IMR-90 (cell line): ENCODE results near the gene MTFR1L. TPM values are rescaled to one million over a fixed set of nuclear protein-coding genes. Genes with fewer than 3 reads are reported as not detected.
A peak's percentile ranks its signal among the peaks of the same experiment; 100 is the strongest.

Experiments
- ATAC-seq: fragments of 200-7000 bp; cut with Tn5 transposase; 2 replicates; pipeline ENCODE4 v1.9.1; 2020; ENCODE audit warnings: low read depth, mild to moderate bottlenecking, moderate library complexity
- BruUV-seq: library from RNA; stranded (reverse); fragments of 400-500 nt; replicated peaks from 2 replicates; lab custom pipeline; 2021; lab: Mats Ljungman, UMichigan
- CTCF ChIA-PET: fragments of 300-600 bp; formaldehyde crosslinking; extraction: SDS; loops from one replicate; lab custom pipeline; 2021; ENCODE audit warnings: antibody characterized with exemption; lab: Yijun Ruan, JAX
- POLR2A ChIA-PET: fragments of 300-600 bp; sonication (Branson Sonifier 250); formaldehyde crosslinking; loops from one replicate; lab custom pipeline; 2022; ENCODE audit warnings: antibody characterized with exemption; ENCODE audit not compliant: unreplicated experiment; lab: Charles Lee
- DNase-seq: peaks from one replicate; pipeline ENCODE4 v3.0.0; 2013
- H2AFZ ChIP-seq: replicated peaks from 2 replicates; pipeline ENCODE3; 2013; ENCODE audit warnings: low read length, mild to moderate bottlenecking; ENCODE audit not compliant: poor library complexity
- H2AK5ac ChIP-seq: 2 replicates; pipeline ENCODE4 v1.6.1; 2013; ENCODE audit warnings: low read depth, low read length, inconsistent platforms
- H2AK9ac ChIP-seq: replicated peaks from 2 replicates; pipeline ENCODE3; 2013; ENCODE audit warnings: mild to moderate bottlenecking, low read depth, low read length, moderate library complexity; ENCODE audit not compliant: poor library complexity
- H2BK120ac ChIP-seq: 2 replicates; pipeline ENCODE4 v1.6.1; 2013; ENCODE audit warnings: low read depth, low read length, inconsistent platforms
- H2BK15ac ChIP-seq: 3 replicates; pipeline ENCODE4 v1.6.1; 2013; ENCODE audit warnings: low read depth, low read length, inconsistent platforms
- H2BK20ac ChIP-seq: 2 replicates; pipeline ENCODE4 v1.6.1; 2013; ENCODE audit warnings: low read depth, mild to moderate bottlenecking, inconsistent platforms, low read length, moderate library complexity
- H2BK5ac ChIP-seq: 2 replicates; pipeline ENCODE4 v1.6.1; 2013; ENCODE audit warnings: mild to moderate bottlenecking, low read depth, low read length, inconsistent platforms; ENCODE audit not compliant: poor library complexity, severe bottlenecking
- H3K14ac ChIP-seq: replicated peaks from 2 replicates; pipeline ENCODE4 v1.6.1; 2013; ENCODE audit warnings: low read depth, low read length, inconsistent platforms
- H3K18ac ChIP-seq: 2 replicates; pipeline ENCODE4 v1.6.1; 2013; ENCODE audit warnings: low read depth, low read length, control low read depth
- H3K23ac ChIP-seq: 2 replicates; pipeline ENCODE4 v1.6.1; 2013; ENCODE audit warnings: low read depth, low read length, inconsistent platforms
- H3K27ac ChIP-seq: 2 replicates; pipeline ENCODE4 v1.5.1; 2013; ENCODE audit warnings: mild to moderate bottlenecking, control low read depth, low read length; ENCODE audit not compliant: insufficient read depth
- H3K27me3 ChIP-seq: 2 replicates; pipeline ENCODE4 v1.6.1; 2013; ENCODE audit warnings: low read length; ENCODE audit not compliant: control insufficient read depth, insufficient read depth
- H3K36me3 ChIP-seq: 2 replicates; pipeline ENCODE4 v1.6.1; 2013; ENCODE audit warnings: low read length, mixed read lengths; ENCODE audit not compliant: control insufficient read depth, insufficient read depth
- H3K4ac ChIP-seq: 2 replicates; pipeline ENCODE4 v1.6.1; 2013; ENCODE audit warnings: low read depth, low read length, inconsistent platforms
- H3K4me1 ChIP-seq: 2 replicates; pipeline ENCODE4 v1.6.1; 2013; ENCODE audit warnings: low read length, mixed read lengths; ENCODE audit not compliant: control insufficient read depth, insufficient read depth
- H3K4me2 ChIP-seq: 2 replicates; pipeline ENCODE4 v1.6.1; 2013; ENCODE audit warnings: low read depth, mild to moderate bottlenecking, control low read depth, low read length, moderate library complexity
- H3K4me3 ChIP-seq: 2 replicates; pipeline ENCODE4 v1.5.1; 2013; ENCODE audit warnings: low read depth, mild to moderate bottlenecking, control low read depth, low read length, moderate library complexity; ENCODE audit not compliant: insufficient read depth
- H3K56ac ChIP-seq: 2 replicates; pipeline ENCODE4 v1.6.1; 2013; ENCODE audit warnings: low read length, inconsistent platforms; ENCODE audit not compliant: insufficient read depth; ENCODE audit errors: extremely low read depth
- H3K79me1 ChIP-seq, 2 experiments: 2 replicates each; pipeline ENCODE4 v1.6.1; 2013; ENCODE audit warnings: low read length in 2 of 2, inconsistent platforms in 1 of 2, low read depth in 1 of 2
- H3K9ac ChIP-seq: 2 replicates; pipeline ENCODE4 v1.6.1; 2013; ENCODE audit warnings: low read depth, low read length, control low read depth
- H3K9me1 ChIP-seq: 2 replicates; pipeline ENCODE4 v1.6.1; 2013; ENCODE audit warnings: low read length, inconsistent platforms; ENCODE audit not compliant: insufficient read depth
- H3K9me3 ChIP-seq: 2 replicates; pipeline ENCODE4 v1.6.1; 2013; ENCODE audit warnings: low read length; ENCODE audit not compliant: control insufficient read depth, insufficient read depth
- H4K20me1 ChIP-seq: 2 replicates; pipeline ENCODE4 v1.6.1; 2013; ENCODE audit warnings: low read length, inconsistent platforms; ENCODE audit not compliant: insufficient read depth
- H4K5ac ChIP-seq: 2 replicates; pipeline ENCODE4 v1.6.1; 2013; ENCODE audit warnings: mild to moderate bottlenecking, low read depth, low read length, control low read depth
- H4K8ac ChIP-seq, 2 experiments: 2 replicates each; pipeline ENCODE4 v1.6.1; 2013; ENCODE audit warnings: low read depth in 2 of 2, low read length in 2 of 2, control low read depth in 1 of 2, inconsistent platforms in 1 of 2
- H4K91ac ChIP-seq: 2 replicates; pipeline ENCODE4 v1.6.1; 2013; ENCODE audit warnings: low read depth, low read length, inconsistent platforms; ENCODE audit not compliant: insufficient read depth
- BHLHE40 ChIP-seq: fragments of 150-350 bp; IDR thresholded peaks from 2 replicates; pipeline ENCODE4 v1.6.1; 2016; ENCODE audit warnings: mild to moderate bottlenecking, low read depth, low read length
- CEBPB ChIP-seq: IDR thresholded peaks from 2 replicates; pipeline ENCODE4 v1.6.1; 2012; ENCODE audit warnings: low read depth, low read length, improper control_type of control experiment
- CHD1 ChIP-seq: IDR thresholded peaks from 2 replicates; pipeline ENCODE4 v1.6.1; 2012; ENCODE audit warnings: low read depth, low read length, improper control_type of control experiment
- CTCF ChIP-seq: conservative IDR thresholded peaks from 2 replicates; pipeline ENCODE4 v1.5.1; 2012; ENCODE audit warnings: mild to moderate bottlenecking, low read depth, low read length, improper control_type of control experiment
- ELK1 ChIP-seq: fragments of 150-350 bp; IDR thresholded peaks from 2 replicates; pipeline ENCODE4 v1.6.1; 2016; ENCODE audit warnings: low read depth, mild to moderate bottlenecking, low read length, moderate library complexity, borderline replicate concordance
- FOS ChIP-seq: fragments of 150-350 bp; IDR thresholded peaks from 2 replicates; pipeline ENCODE4 v1.6.1; 2016; ENCODE audit warnings: low read depth, low read length
- MAFK ChIP-seq: IDR thresholded peaks from 2 replicates; pipeline ENCODE4 v1.6.1; 2012; ENCODE audit warnings: low read depth, low read length, improper control_type of control experiment
- MAZ ChIP-seq: IDR thresholded peaks from 2 replicates; pipeline ENCODE4 v1.6.1; 2012; ENCODE audit warnings: low read depth, mild to moderate bottlenecking, low read length, improper control_type of control experiment, moderate library complexity, borderline replicate concordance
- MXI1 ChIP-seq: IDR thresholded peaks from 2 replicates; pipeline ENCODE4 v1.6.1; 2012; ENCODE audit warnings: low read depth, mild to moderate bottlenecking, low read length, moderate library complexity, borderline replicate concordance
- NFE2L2 ChIP-seq: fragments of 150-350 bp; IDR thresholded peaks from 2 replicates; pipeline ENCODE4 v1.6.1; 2016; ENCODE audit warnings: low read depth, mild to moderate bottlenecking, low read length
- POLR2A ChIP-seq: IDR thresholded peaks from 2 replicates; pipeline ENCODE4 v1.6.1; 2012; ENCODE audit warnings: mild to moderate bottlenecking, low read depth, low read length
- RAD21 ChIP-seq: IDR thresholded peaks from 2 replicates; pipeline ENCODE4 v1.6.1; 2012; ENCODE audit warnings: low read length, improper control_type of control experiment
- RCOR1 ChIP-seq: IDR thresholded peaks from 2 replicates; pipeline ENCODE4 v1.6.1; 2012; ENCODE audit warnings: mild to moderate bottlenecking, low read length, improper control_type of control experiment; ENCODE audit not compliant: insufficient replicate concordance
- RFX5 ChIP-seq: IDR thresholded peaks from 2 replicates; pipeline ENCODE4 v1.8.0; 2012; ENCODE audit warnings: low read depth, mild to moderate bottlenecking, low read length, moderate library complexity
- SMC3 ChIP-seq: fragments of 150-350 bp; IDR thresholded peaks from 2 replicates; pipeline ENCODE4 v1.6.1; 2016; ENCODE audit warnings: low read depth, mild to moderate bottlenecking, antibody characterized with exemption, low read length, moderate library complexity
- USF2 ChIP-seq: fragments of 150-350 bp; IDR thresholded peaks from 2 replicates; pipeline ENCODE4 v1.6.1; 2017; ENCODE audit warnings: mild to moderate bottlenecking, antibody characterized with exemption, low read length, low read depth
- WGBS, 2 experiments: methylation state at CpG; one replicate each; pipeline versions ENCODE4 v1.1.5 to v1.1.7; 2013; ENCODE audit warnings: missing lambda C conversion rate in 2 of 2; ENCODE audit not compliant: insufficient read length in 1 of 2; ENCODE audit errors: extremely low coverage in 2 of 2; 5-methylcytosine and 5-hydroxymethylcytosine counted together
- dilution Hi-C: fragments of 300-500 bp; cut with HindIII; formaldehyde crosslinking; loops from one replicate; pipeline ENCODE4 v1.14.3; 2018; ENCODE audit warnings: low sequenced_read_pairs; ENCODE audit not compliant: unreplicated experiment
- in situ Hi-C: fragments of 300-500 bp; cut with MboI; formaldehyde crosslinking; loops from 3 replicates; pipeline ENCODE4 v1.14.3; 2019; ENCODE audit warnings: low sequenced_read_pairs, inconsistent platforms, mixed read lengths
- intact Hi-C: fragments of 100-400 bp; cut with micrococcal nuclease; formaldehyde crosslinking; loops from 2 replicates; pipeline ENCODE4 v1.10.0; 2022
- polyA plus RNA-seq, 3 experiments: library from polyadenylated mRNA; depleted of rRNA; stranded (reverse); fragments of >200 nt; gene quantifications; 2 replicates each; pipeline ENCODE4 v1.2.3, GENCODE V29; 2012; ENCODE audit warnings: low replicate concordance in 1 of 3
- total RNA-seq: library from RNA; depleted of rRNA; stranded (reverse); fragments of >200 nt; gene quantifications from 2 replicates; pipeline ENCODE4 v1.2.3, GENCODE V29; 2012

Gene MTFR1L
- total and polyA plus RNA-seq, 2 of the 4 experiments (the other 2 are of a cell fraction), result 69.1 to 69.7 TPM

GRCh38 chr1:25779894-25780293 lies 39.9 kb upstream of the MTFR1L start:
- Histone ChIP-seq H2AK5ac (no peak overlapping the region), H3K23ac (0 out of 2 replicates have a peak overlapping the region, but pooled peaks have one; percentile 19), H3K27me3 (no peaks in the 10 kb centered on the region), H4K8ac (no peak overlapping the region), H3K9me3 (no peaks in the 10 kb centered on the region), H2BK20ac (no peak overlapping the region), H3K4me1 (peaks cover 9% of the 10 kb centered on the region), H3K9me1 (0 out of 2 replicates have a peak, but pooled peaks cover 2% of the 10 kb centered on the region), H3K18ac (no peak overlapping the region), H3K79me1 (no peaks in the 10 kb centered on the region), H2BK5ac (no peak overlapping the region), H3K4ac (no peak overlapping the region), H3K9ac (no peak overlapping the region), H3K36me3 (peaks cover 19% of the 10 kb centered on the region; the same call in 1 of the 2 replicates), H3K14ac (no peak overlapping the region), H3K27ac (no peak overlapping the region), H4K5ac (no peak overlapping the region), H3K4me3 (no peak overlapping the region), H2AFZ (no peak overlapping the region), H2BK120ac (no peak overlapping the region), H2BK15ac (no peak overlapping the region), H4K20me1 (no peaks in the 10 kb centered on the region; the same call in 1 of the 2 replicates), H4K91ac (no peak overlapping the region), H3K56ac (no peak overlapping the region), H2AK9ac (peak overlapping the region; percentile 23), H3K4me2 (no peak overlapping the region)
- dilution Hi-C loops, result no loop called here
- WGBS, 2 experiments, result no CpG with 5 or more reads among the region's 4 CpGs
- DNase-seq, result no peak
- intact Hi-C loops, result no loop called here
- in situ Hi-C loops, result no loop called here
- BruUV-seq, result no TSS peak
- ChIA-PET CTCF (no interaction called here), POLR2A (no interaction called here)
- ATAC-seq, result no peak
- no peak for TF ChIP-seq CTCF
- no peak for TF ChIP-seq MAZ
- no peak for TF ChIP-seq MAFK
- TF ChIP-seq NFE2L2, result no peak
- TF ChIP-seq SMC3, result no peak
- no peak for TF ChIP-seq USF2
- no peak for TF ChIP-seq ELK1
- no peak for TF ChIP-seq RCOR1
- no peak for TF ChIP-seq MXI1
- TF ChIP-seq RAD21, result no peak
- no peak for TF ChIP-seq FOS
- no peak for TF ChIP-seq POLR2A
- TF ChIP-seq CEBPB, result no peak
- no peak for TF ChIP-seq BHLHE40
- no peak for TF ChIP-seq RFX5
- no peak for TF ChIP-seq CHD1
